Measurements from ENCODE around the gene H2BK1.

Gene H2BK1

DNA sequence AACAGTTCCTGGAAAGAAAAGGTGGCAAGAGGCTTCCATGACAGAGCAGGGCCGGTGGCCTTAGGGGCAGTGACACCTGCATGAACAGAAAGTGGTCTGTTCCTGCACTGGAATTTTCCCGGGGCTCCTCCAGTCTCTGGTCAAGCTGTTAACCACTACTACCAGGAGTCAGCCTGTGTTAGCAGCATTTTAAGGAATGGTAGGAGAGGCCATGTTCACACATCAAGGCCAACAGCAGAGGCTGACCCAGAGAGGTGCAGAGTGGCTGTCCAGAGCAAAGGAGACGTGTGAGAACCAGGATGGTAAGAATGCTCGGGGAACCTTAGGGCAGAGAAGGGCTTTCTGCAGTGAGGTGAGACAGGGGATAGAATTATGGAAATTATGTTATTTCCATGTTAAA, 8.5 kb downstream of the H2BK1 start:
- Histone ChIP-seq H3K4me2 (ENCODE audit: low read length) (no peak overlapping the region), H3K79me2 (no peaks in the 10 kb centered on the region), H3K27me3 (ENCODE audit: control insufficient read depth, insufficient read depth, low read length) (no peaks in the 10 kb centered on the region)

GRCh38 chr7:151201344-151201743, 8.9 kb downstream of the H2BK1 start:
- Histone ChIP-seq H3K36me3 (ENCODE audit: control insufficient read depth, insufficient read depth, low read length) (no peaks in the 10 kb centered on the region), H3K27ac (no peak overlapping the region), H3K4me3 (ENCODE audit: low read depth, low read length) (no peak overlapping the region), H3K4me2 (ENCODE audit: low read length) (no peak overlapping the region), H3K9ac (no peak overlapping the region), H3K9me3 (ENCODE audit: control insufficient read depth, low read length) (no peaks in the 10 kb centered on the region), H2AFZ (no peak overlapping the region), H3K4me1 (no peaks in the 10 kb centered on the region), H3K27me3 (ENCODE audit: control insufficient read depth, insufficient read depth, low read length) (no peaks in the 10 kb centered on the region), H3K79me2 (no peaks in the 10 kb centered on the region)
- TF ChIP-seq, protein P1, sequence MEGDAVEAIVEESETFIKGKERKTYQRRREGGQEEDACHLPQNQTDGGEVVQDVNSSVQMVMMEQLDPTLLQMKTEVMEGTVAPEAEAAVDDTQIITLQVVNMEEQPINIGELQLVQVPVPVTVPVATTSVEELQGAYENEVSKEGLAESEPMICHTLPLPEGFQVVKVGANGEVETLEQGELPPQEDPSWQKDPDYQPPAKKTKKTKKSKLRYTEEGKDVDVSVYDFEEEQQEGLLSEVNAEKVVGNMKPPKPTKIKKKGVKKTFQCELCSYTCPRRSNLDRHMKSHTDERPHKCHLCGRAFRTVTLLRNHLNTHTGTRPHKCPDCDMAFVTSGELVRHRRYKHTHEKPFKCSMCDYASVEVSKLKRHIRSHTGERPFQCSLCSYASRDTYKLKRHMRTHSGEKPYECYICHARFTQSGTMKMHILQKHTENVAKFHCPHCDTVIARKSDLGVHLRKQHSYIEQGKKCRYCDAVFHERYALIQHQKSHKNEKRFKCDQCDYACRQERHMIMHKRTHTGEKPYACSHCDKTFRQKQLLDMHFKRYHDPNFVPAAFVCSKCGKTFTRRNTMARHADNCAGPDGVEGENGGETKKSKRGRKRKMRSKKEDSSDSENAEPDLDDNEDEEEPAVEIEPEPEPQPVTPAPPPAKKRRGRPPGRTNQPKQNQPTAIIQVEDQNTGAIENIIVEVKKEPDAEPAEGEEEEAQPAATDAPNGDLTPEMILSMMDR (IDR thresholded peaks at IDR 0.05), result no peak

More for the DNA sequence above, 8.5 kb downstream of the H2BK1 start:
- Histone ChIP-seq H3K4me3 (ENCODE audit: low read depth, low read length) (no peak overlapping the region), H3K27ac (no peak overlapping the region), H2AFZ (no peak overlapping the region), H3K36me3 (ENCODE audit: control insufficient read depth, insufficient read depth, low read length) (no peaks in the 10 kb centered on the region), H3K9ac (no peak overlapping the region), H3K9me3 (ENCODE audit: control insufficient read depth, low read length) (no peaks in the 10 kb centered on the region), H3K4me1 (no peaks in the 10 kb centered on the region)
- TF ChIP-seq, protein P1 (IDR thresholded peaks at IDR 0.05), result no peak

GRCh38 chr7:151198945-151199848, 11.1 kb downstream of the H2BK1 start:
- no peaks in the 10 kb centered on the region for H3K27me3 ChIP-seq (ENCODE audit: control insufficient read depth, insufficient read depth, low read length)
- no peak overlapping the region for H2AFZ ChIP-seq
- no peak overlapping the region for H3K4me2 ChIP-seq (ENCODE audit: low read length)
- no peak overlapping the region for H3K4me3 ChIP-seq (ENCODE audit: low read depth, low read length)
- H3K4me1 ChIP-seq, result no peaks in the 10 kb centered on the region
- H3K27ac ChIP-seq, result no peak overlapping the region
- no peak overlapping the region for H3K9ac ChIP-seq
- no peaks in the 10 kb centered on the region for H3K9me3 ChIP-seq (ENCODE audit: control insufficient read depth, low read length)
- no peaks in the 10 kb centered on the region for H3K79me2 ChIP-seq
- TF ChIP-seq, protein P1 (IDR thresholded peaks at IDR 0.05), result no peak
- no peaks in the 10 kb centered on the region for H3K36me3 ChIP-seq (ENCODE audit: control insufficient read depth, insufficient read depth, low read length)

- TF ChIP-seq, protein P1 (IDR thresholded peaks at IDR 0.05), result no peak
- Histone ChIP-seq H3K36me3 (ENCODE audit: control insufficient read depth, insufficient read depth, low read length) (no peaks in the 10 kb centered on the region), H3K79me2 (no peaks in the 10 kb centered on the region), H3K4me1 (no peaks in the 10 kb centered on the region), H3K27ac (no peak overlapping the region), H3K4me3 (ENCODE audit: low read depth, low read length) (no peak overlapping the region), H3K9me3 (ENCODE audit: control insufficient read depth, low read length) (no peaks in the 10 kb centered on the region), H3K27me3 (ENCODE audit: control insufficient read depth, insufficient read depth, low read length) (no peaks in the 10 kb centered on the region), H2AFZ (no peak overlapping the region), H3K4me2 (ENCODE audit: low read length) (no peak overlapping the region), H3K9ac (no peak overlapping the region)
Observed at GRCh38 chr7:151197932-151198331, 12.4 kb downstream of the H2BK1 start.

Data from parathyroid adenoma (tissue), 2 donors.